Keratinocyte (primary cell): ENCODE data around the gene DNM1.

Source experiments
- EZH2 ChIP-seq: IDR thresholded peaks from one replicate; pipeline ENCODE4 v1.6.1; 2012; ENCODE audit warnings: inconsistent platforms, mild to moderate bottlenecking, low read length, moderate library complexity
- TF ChIP-seq, protein P1 (sequence below), 3 experiments: IDR thresholded peaks in 1 of 3; conservative IDR thresholded peaks in 1 of 3; optimal IDR thresholded peaks in 1 of 3; 2 replicates in 2 of 3; 3 replicates in 1 of 3; pipeline versions ENCODE3 to v1.5.1; 2011; ENCODE audit warnings: low read length in 3 of 3, mild to moderate bottlenecking in 3 of 3, moderate library complexity in 2 of 3, control low read depth in 1 of 3, inconsistent platforms in 1 of 3; ENCODE audit not compliant: insufficient read depth in 2 of 3; ENCODE audit errors: extremely low read depth in 1 of 3

DNA sequence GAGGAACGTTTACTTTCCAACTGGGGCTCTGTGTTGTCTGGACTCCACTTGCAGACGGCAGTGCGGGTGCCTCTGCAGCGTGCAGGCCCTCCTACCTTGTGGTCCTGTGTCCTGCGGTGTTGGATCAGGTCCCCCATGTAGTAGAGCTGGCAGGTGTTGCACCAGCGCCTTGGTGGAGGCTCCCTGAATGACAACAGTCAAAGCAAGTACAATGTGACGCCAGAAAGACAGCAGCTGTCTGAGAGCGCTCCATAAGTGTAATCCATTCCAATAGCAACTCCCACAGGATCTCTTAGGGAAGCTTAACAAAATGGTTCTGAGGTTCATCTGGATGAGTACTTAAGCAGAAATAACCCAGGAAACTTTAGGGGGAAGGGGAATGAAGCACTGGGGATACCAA lies 33.3 kb upstream of the DNM1 start:
- TF ChIP-seq, protein P1, sequence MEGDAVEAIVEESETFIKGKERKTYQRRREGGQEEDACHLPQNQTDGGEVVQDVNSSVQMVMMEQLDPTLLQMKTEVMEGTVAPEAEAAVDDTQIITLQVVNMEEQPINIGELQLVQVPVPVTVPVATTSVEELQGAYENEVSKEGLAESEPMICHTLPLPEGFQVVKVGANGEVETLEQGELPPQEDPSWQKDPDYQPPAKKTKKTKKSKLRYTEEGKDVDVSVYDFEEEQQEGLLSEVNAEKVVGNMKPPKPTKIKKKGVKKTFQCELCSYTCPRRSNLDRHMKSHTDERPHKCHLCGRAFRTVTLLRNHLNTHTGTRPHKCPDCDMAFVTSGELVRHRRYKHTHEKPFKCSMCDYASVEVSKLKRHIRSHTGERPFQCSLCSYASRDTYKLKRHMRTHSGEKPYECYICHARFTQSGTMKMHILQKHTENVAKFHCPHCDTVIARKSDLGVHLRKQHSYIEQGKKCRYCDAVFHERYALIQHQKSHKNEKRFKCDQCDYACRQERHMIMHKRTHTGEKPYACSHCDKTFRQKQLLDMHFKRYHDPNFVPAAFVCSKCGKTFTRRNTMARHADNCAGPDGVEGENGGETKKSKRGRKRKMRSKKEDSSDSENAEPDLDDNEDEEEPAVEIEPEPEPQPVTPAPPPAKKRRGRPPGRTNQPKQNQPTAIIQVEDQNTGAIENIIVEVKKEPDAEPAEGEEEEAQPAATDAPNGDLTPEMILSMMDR (optimal IDR thresholded peaks at IDR 0.05 in 1 of 3, IDR thresholded peaks at IDR 0.05 in 1 of 3, conservative IDR thresholded peaks at IDR 0.05 in 1 of 3; ENCODE audit: extremely low read depth in 1 of 3, insufficient read depth in 2 of 3, low read length in 3 of 3): no peak
- no peak for TF ChIP-seq EZH2
